Measurements from ENCODE around the gene FKRP.

DNA sequence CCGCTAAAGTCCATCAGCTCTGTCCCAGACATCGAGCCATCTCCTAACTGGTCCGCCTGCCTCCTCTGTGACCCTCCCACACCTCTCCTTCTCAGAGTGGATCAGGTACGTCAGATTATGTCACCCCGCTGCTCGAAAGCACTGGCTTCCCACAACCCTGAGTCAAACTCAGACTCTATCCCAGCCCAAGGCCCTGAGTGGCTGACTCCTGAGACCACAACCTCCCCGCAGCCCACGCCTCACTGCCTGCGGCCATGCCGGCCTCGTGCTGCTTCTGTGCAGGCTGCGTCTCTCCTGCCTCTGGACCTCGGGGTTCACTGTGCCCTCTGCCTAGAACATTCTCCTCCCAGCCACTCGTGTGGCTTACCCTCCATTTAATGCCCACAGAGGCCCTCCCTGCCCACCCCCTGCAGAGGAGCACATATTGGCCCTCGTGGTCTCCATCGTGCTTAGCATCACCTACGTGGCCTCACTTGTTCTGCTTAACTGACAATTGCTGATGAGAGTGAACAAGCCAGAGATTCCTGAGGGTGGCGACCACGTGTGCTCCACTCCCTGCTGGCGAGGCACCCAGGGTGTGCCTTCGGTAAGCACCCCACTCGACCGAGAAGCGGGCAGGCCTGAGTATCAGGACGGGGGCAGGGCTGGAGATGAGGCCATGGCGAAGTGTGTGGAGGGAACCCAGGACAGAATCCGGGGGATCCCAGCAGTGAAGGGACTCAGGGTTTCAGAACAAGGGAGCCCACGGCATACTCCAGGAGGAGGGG, 13.5 kb upstream of the FKRP start:
- TF ChIP-seq GATA2 (IDR thresholded peaks at IDR 0.05; ENCODE audit: low read depth, low read length): no peak
- TF ChIP-seq GATA3 (IDR thresholded peaks at IDR 0.05; ENCODE audit: low read depth, low read length): no peak
